GM19467 (cell line): Measurements from ENCODE around the gene BEX3.
A peak's percentile ranks its signal among the peaks of the same experiment; 100 is the strongest.
"Not testable (repeated sequence)": the region's sequence is repeated elsewhere in the genome, so short reads cannot be mapped to it uniquely, and the experiment has no call there.

ENCODE experiments used
- ATAC-seq: cut with Tn5 transposase; IDR thresholded peaks from one replicate; pipeline ENCODE4 v1.9.1; 2021; ENCODE audit warnings: mild to moderate bottlenecking, moderate library complexity; ENCODE audit not compliant: unreplicated experiment

BEX3 gene

DNA sequence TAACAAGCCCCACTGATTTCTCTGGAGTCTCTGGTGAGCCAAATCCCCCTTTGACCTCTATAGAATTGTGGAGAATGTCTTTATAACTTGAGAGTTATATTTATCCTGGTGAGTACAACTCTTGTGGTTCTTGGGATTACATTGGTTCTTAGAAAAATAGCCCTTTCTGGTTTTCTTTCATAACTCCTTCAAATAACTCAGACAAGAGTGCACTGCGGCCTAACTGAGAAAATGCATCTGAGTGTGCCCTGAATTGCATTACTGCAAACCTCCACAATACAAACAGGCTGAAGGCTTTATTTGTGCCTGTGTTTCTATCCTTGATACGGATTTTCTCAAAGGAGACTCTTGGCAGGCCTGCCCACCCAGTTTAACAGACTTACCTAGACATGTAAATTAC, 2.7 kb downstream of the BEX3 start:
- no peak for ATAC-seq

GRCh38 chrX:103382877-103383276, 6.5 kb downstream of the BEX3 start:
- ATAC-seq = no peak

- ATAC-seq = no peak
Measured at GRCh38 chrX:103384672-103385071, 8.3 kb downstream of the BEX3 start.

- ATAC-seq = not testable (repeated sequence)
Measured at GRCh38 chrX:103385283-103385830, 9.0 kb downstream of the BEX3 start.

- no peak for ATAC-seq
Measured at GRCh38 chrX:103386332-103386731, 10.0 kb downstream of the BEX3 start.

DNA sequence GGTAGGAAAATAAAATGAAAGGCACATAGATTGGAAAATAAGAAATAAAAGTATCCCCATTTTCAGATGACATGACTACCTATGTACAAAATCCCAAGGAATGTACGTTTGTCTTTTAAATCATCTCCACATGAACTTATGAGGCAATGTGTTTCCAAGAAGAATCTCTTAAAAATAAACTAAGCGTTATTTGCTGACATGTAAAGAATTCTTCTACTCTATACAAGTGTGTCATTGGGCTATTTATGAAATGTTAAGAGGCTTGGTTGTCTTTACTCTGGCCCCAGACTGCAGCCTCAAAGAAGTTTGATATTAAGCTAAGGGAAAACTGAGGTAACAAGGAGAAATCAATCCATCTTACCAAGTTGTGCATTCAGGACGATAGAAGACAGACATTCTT, 17.1 kb downstream of the BEX3 start:
- no peak for ATAC-seq

- no peak for ATAC-seq
Measured at GRCh38 chrX:103396186-103396585, 19.8 kb downstream of the BEX3 start.

GRCh38 chrX:103396660-103397059, 20.3 kb downstream of the BEX3 start:
- ATAC-seq = no peak

DNA sequence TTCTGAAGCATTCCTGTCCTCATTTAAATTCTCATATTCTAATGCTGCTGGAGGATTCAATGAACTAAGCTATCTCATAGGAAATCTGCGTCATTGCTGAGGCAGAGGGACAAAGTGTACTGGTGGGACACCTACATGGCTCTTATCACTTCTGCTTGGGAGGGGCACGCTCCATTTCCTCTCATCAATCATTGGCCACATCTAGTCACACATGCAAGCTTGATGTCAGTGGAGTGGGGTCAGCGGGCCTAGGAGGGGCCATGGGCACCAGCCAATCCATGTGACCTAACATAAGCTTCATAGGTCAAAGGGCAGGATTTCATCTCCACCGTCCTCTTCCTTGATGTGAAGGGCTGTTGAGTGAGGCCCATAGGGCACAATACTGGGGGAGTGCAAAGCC, 21.4 kb downstream of the BEX3 start:
- no peak for ATAC-seq

DNA sequence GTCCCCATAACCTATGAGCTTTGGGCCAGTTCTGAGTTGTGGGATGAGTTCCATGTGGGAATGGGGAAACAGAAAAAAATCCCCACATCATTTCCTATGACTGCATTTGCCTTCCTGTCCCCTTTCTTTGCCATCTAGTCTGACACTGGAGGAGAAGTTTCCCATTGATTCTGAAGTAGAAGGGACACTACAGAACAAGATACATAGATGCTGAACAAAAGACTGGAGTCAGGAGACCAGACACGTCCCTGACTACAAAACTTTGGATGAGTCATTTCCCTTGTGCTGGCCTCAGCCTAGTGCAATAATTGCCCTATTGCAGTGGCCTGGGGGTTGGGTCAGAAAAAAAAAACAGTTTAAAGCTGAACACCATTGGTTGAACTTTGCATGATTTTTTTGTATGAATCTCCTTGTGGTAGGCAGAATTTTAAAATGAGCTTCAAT, 22.1 kb downstream of the BEX3 start:
- no peak for ATAC-seq

- ATAC-seq = no peak
Measured at GRCh38 chrX:103399744-103400143, 23.4 kb downstream of the BEX3 start.

DNA sequence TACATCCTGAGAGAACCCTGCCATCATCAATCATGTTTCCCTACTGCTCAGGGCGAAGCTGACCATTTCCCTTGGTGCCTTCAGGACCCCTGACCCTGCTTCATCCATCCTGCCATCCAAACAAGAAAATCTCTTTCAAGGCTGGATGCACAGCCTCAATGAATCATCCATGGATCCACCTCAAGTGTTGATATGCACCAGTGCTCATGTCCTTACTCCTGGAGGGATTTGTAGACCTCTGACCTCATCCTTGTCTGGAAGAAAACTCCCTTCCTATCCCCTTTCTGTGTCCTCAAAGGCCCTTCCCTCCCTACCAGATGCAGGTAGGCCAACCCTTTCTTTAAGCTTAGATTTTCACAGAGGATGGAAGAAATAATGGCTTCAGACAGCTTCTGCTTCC, 24.6 kb downstream of the BEX3 start:
- ATAC-seq = no peak

GRCh38 chrX:103404231-103405008, 28.1 kb downstream of the BEX3 start:
- ATAC-seq = peak; percentile 91

DNA sequence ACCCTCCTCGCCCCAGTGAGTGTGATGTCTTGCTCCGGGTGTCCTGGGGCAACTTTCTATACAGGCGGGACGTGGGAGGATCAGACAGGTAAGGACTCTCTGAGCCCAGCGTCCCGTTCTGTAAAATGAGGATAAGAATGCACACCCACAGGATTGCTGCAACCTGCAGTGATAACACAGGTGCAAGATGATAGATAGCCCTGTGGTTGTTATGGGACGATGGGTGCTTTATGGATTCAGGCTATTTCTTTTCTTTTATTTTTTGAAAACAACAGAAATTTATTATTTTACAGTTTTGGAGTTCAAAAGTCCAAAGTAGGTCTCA, 28.6 kb downstream of the BEX3 start:
- no peak for ATAC-seq

DNA sequence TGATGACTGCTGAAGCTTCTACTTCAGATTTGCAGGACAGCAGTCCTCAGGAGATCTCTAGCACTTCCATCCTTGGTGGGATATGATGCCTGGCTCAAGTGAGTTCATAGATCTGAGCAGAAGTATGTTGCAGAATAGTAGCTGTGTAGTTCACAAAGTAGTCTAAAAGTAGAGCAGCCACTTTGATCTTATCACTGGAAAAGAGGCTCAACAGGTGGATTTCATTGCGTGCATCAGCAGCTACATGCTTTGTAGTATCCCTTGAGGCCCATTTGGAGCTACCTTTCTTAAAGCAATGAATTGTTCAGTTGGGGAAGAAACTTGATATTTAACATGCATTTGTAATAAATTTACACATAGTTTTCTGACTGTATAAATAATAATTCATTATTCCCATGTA, 29.9 kb downstream of the BEX3 start:
- no peak for ATAC-seq

GRCh38 chrX:103407776-103408175, 31.4 kb downstream of the BEX3 start:
- ATAC-seq = no peak

GRCh38 chrX:103411721-103412120, 35.4 kb downstream of the BEX3 start:
- not testable (repeated sequence) for ATAC-seq

DNA sequence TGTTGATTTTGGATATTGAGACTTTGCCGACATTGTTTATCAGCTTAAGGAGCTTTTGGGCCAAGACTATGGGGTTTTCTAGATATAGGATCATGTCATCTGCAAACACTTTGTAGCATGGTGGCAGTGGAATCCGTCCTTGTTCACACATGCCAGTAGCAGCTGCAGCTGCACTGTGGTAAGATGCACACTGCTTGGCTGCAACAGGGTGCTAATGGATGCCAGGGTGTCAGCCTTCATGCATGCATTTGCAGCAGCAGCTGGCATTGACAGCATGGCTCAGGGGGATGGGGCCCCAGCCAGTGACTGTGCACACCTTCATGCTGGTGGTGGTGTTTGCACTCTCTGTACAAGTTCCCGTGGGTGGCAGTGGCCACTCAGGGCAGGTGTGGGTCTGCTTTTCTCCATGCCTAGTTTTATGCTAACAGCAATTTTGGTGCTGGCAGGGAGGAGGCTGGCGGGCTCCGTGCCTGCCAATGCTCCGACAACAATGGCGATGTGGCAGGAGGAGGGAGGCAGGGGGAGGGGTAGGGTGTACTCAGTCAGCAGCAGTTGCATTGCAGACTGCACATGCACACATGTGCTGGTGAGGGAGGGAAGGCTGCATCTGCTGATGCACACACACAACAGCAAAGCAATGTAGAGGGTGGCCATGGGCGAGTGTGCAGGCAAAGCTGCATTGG, 37.5 kb downstream of the BEX3 start:
- ATAC-seq = no peak

GRCh38 chrX:103414561-103414960, 38.2 kb downstream of the BEX3 start:
- no peak for ATAC-seq

DNA sequence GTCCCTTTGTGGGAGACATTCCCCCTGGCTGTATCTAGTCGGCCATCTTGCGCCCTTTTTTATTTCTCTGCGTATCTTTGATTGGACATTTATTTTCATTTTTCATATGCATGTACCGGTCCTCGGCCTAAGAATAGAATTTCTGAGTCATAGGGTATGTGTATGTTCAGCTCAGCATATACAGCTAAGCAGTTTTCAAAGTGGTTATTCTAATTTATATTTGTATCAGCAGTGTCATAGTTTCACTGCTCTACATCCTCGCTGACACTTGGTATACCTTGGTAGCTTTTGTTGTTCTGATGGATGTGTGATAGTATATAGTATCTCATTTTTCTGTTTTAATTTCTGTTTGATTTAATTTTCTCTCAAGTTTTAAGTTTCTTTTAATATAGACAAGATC, 38.7 kb downstream of the BEX3 start:
- ATAC-seq = no peak

DNA sequence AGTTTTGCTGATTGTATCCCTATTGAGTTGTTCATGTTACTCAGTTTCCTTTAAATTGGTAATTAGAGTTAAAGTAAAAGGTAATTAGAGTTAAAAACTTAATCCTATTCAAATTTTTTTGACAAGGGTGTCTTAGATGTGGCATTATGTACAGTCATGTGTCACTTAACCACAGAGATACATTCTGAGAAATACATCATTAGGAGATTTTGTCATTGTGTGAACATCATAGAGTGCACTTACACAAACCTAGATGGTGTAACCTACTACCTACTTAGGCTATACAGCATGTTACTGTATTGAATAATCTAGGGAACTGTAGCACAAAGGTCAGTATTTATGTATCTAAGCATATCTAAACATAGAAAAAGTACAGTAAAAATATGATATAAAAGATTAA, 39.2 kb downstream of the BEX3 start:
- ATAC-seq = no peak

- ATAC-seq = no peak
Measured at GRCh38 chrX:103417370-103417769, 41.0 kb downstream of the BEX3 start.
